GM12878 (cell line): ENCODE measurements around the gene ASB6. TPM values are rescaled to one million over a fixed set of nuclear protein-coding genes. Genes with fewer than 3 reads are reported as not detected.

Source experiments
- GABPA ChIP-seq: IDR thresholded peaks from 2 replicates; pipeline ENCODE4 v1.6.1; 2014; ENCODE audit warnings: antibody characterized with exemption, low read depth, mild to moderate bottlenecking, inconsistent platforms
- JUNB ChIP-seq: IDR thresholded peaks from 2 replicates; pipeline ENCODE4 v1.6.1; 2016; ENCODE audit warnings: antibody characterized with exemption, mild to moderate bottlenecking
- KAT2A ChIP-seq: conservative IDR thresholded peaks from 2 replicates; pipeline ENCODE4 v1.6.1; 2011; ENCODE audit warnings: low read depth, low read length; ENCODE audit not compliant: control insufficient read depth
- MTA2 ChIP-seq: fragments of 450-650 bp; IDR thresholded peaks from 2 replicates; pipeline ENCODE4 v1.6.1; 2016; ENCODE audit warnings: low read depth, mild to moderate bottlenecking, moderate library complexity
- RCOR1 ChIP-seq: conservative IDR thresholded peaks from 2 replicates; pipeline ENCODE4 v1.6.1; 2012; ENCODE audit warnings: low read depth, low read length, improper control_type of control experiment
- SIN3A ChIP-seq: IDR thresholded peaks from 2 replicates; pipeline ENCODE4 v1.6.1; 2012; ENCODE audit warnings: low read depth, low read length, improper control_type of control experiment
- ZZZ3 ChIP-seq: IDR thresholded peaks from 2 replicates; pipeline ENCODE4 v1.6.1; 2011; ENCODE audit warnings: low read depth; ENCODE audit not compliant: control insufficient read depth, insufficient read length
- polyA plus RNA-seq, 11 experiments: library from polyadenylated mRNA; depleted of rRNA in 4 of 11; unstranded in 6 of 11; stranded (reverse) in 5 of 11; fragments of >200 nt; fragmentation: Nextera tagmentation in 4 of 11; fragmentation: Illumina TruSeq in 1 of 11; extraction: Ambion mirVana in 4 of 11; extraction: Trizol in 1 of 11; gene quantifications; 1 replicate in 1 of 11; 2 replicates in 10 of 11; pipeline versions ENCODE4 v1.2.1 to v1.2.3, GENCODE V29; 2011 to 2016; ENCODE audit warnings: inconsistent platforms in 2 of 11, missing spikeins in 2 of 11, low read depth in 1 of 11
- total RNA-seq, 4 experiments: library from RNA; depleted of rRNA in 3 of 4; stranded (reverse); fragments of >200 nt in 3 of 4; fragmentation: Illumina TruSeq in 1 of 4; extraction: Trizol in 1 of 4; gene quantifications; 2 replicates each; pipeline versions ENCODE4 v1.2.1 to v1.2.3, GENCODE V29; 2013 to 2021
- TF ChIP-seq, protein P1 (sequence below): fragments of 450-650 bp; IDR thresholded peaks from 2 replicates; pipeline ENCODE4 v1.6.1; 2017; ENCODE audit warnings: low read depth, mild to moderate bottlenecking, moderate library complexity
- TF ChIP-seq, protein P2 (sequence below): fragments of 450-650 bp; IDR thresholded peaks from 2 replicates; pipeline ENCODE4 v1.6.1; 2017; ENCODE audit warnings: mild to moderate bottlenecking, moderate library complexity
- TF ChIP-seq, protein P3 (sequence below): fragments of 450-650 bp; IDR thresholded peaks from 2 replicates; pipeline ENCODE4 v1.6.1; 2017; ENCODE audit warnings: mild to moderate bottlenecking, moderate library complexity
- TF ChIP-seq, protein P4 (sequence below): IDR thresholded peaks from 2 replicates; pipeline ENCODE4 v1.6.1; 2012; ENCODE audit warnings: mild to moderate bottlenecking, low read depth, low read length
- TF ChIP-seq, protein P5 (sequence below): fragments of 450-650 bp; formaldehyde crosslinking; IDR thresholded peaks from 2 replicates; pipeline ENCODE4 v1.4.0; 2022; ENCODE audit warnings: mild to moderate bottlenecking, moderate library complexity

Gene ASB6
- total and polyA plus RNA-seq, 10 of the 15 experiments (the other 5 are each of a cell fraction or from before 2014, with no cell fraction given): 0.80 to 18.2 (median 9.9) TPM

DNA sequence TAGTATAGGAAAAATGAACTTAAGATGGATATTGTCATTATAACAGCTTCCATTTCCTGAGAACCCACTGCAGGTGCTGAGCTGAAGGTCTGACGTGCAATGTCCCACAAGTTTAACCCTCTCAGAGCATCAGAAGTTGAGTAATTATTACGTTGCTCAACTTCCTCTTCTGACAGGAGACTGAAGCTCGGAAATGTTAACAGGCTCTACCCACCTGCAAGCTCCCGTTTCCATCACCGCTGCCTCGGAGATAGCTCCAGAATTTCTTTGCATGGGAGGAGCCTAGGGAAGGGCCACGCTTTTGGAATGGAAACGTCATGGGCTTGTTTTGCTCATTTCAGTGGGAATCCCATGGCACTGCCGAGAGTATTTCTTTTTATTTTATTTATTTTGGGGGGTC is 17.0 kb downstream of the ASB6 start (continued):
- TF ChIP-seq RCOR1 (no peak), GABPA (no peak), ZZZ3 (no peak), KAT2A (no peak), JUNB (no peak), MTA2 (peak; percentile 23; the same call in 1 of the 2 replicates), SIN3A (no peak)
- TF ChIP-seq, protein P1, sequence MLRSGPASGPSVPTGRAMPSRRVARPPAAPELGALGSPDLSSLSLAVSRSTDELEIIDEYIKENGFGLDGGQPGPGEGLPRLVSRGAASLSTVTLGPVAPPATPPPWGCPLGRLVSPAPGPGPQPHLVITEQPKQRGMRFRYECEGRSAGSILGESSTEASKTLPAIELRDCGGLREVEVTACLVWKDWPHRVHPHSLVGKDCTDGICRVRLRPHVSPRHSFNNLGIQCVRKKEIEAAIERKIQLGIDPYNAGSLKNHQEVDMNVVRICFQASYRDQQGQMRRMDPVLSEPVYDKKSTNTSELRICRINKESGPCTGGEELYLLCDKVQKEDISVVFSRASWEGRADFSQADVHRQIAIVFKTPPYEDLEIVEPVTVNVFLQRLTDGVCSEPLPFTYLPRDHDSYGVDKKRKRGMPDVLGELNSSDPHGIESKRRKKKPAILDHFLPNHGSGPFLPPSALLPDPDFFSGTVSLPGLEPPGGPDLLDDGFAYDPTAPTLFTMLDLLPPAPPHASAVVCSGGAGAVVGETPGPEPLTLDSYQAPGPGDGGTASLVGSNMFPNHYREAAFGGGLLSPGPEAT: 0 out of 2 replicates have a peak, but pooled peaks have one; percentile 16
- TF ChIP-seq, protein P2, sequence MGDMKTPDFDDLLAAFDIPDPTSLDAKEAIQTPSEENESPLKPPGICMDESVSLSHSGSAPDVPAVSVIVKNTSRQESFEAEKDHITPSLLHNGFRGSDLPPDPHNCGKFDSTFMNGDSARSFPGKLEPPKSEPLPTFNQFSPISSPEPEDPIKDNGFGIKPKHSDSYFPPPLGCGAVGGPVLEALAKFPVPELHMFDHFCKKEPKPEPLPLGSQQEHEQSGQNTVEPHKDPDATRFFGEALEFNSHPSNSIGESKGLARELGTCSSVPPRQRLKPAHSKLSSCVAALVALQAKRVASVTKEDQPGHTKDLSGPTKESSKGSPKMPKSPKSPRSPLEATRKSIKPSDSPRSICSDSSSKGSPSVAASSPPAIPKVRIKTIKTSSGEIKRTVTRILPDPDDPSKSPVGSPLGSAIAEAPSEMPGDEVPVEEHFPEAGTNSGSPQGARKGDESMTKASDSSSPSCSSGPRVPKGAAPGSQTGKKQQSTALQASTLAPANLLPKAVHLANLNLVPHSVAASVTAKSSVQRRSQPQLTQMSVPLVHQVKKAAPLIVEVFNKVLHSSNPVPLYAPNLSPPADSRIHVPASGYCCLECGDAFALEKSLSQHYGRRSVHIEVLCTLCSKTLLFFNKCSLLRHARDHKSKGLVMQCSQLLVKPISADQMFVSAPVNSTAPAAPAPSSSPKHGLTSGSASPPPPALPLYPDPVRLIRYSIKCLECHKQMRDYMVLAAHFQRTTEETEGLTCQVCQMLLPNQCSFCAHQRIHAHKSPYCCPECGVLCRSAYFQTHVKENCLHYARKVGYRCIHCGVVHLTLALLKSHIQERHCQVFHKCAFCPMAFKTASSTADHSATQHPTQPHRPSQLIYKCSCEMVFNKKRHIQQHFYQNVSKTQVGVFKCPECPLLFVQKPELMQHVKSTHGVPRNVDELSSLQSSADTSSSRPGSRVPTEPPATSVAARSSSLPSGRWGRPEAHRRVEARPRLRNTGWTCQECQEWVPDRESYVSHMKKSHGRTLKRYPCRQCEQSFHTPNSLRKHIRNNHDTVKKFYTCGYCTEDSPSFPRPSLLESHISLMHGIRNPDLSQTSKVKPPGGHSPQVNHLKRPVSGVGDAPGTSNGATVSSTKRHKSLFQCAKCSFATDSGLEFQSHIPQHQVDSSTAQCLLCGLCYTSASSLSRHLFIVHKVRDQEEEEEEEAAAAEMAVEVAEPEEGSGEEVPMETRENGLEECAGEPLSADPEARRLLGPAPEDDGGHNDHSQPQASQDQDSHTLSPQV: no peak
- TF ChIP-seq, protein P3, sequence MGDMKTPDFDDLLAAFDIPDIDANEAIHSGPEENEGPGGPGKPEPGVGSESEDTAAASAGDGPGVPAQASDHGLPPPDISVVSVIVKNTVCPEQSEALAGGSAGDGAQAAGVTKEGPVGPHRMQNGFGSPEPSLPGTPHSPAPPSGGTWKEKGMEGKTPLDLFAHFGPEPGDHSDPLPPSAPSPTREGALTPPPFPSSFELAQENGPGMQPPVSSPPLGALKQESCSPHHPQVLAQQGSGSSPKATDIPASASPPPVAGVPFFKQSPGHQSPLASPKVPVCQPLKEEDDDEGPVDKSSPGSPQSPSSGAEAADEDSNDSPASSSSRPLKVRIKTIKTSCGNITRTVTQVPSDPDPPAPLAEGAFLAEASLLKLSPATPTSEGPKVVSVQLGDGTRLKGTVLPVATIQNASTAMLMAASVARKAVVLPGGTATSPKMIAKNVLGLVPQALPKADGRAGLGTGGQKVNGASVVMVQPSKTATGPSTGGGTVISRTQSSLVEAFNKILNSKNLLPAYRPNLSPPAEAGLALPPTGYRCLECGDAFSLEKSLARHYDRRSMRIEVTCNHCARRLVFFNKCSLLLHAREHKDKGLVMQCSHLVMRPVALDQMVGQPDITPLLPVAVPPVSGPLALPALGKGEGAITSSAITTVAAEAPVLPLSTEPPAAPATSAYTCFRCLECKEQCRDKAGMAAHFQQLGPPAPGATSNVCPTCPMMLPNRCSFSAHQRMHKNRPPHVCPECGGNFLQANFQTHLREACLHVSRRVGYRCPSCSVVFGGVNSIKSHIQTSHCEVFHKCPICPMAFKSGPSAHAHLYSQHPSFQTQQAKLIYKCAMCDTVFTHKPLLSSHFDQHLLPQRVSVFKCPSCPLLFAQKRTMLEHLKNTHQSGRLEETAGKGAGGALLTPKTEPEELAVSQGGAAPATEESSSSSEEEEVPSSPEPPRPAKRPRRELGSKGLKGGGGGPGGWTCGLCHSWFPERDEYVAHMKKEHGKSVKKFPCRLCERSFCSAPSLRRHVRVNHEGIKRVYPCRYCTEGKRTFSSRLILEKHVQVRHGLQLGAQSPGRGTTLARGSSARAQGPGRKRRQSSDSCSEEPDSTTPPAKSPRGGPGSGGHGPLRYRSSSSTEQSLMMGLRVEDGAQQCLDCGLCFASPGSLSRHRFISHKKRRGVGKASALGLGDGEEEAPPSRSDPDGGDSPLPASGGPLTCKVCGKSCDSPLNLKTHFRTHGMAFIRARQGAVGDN: no peak
- TF ChIP-seq, protein P4, sequence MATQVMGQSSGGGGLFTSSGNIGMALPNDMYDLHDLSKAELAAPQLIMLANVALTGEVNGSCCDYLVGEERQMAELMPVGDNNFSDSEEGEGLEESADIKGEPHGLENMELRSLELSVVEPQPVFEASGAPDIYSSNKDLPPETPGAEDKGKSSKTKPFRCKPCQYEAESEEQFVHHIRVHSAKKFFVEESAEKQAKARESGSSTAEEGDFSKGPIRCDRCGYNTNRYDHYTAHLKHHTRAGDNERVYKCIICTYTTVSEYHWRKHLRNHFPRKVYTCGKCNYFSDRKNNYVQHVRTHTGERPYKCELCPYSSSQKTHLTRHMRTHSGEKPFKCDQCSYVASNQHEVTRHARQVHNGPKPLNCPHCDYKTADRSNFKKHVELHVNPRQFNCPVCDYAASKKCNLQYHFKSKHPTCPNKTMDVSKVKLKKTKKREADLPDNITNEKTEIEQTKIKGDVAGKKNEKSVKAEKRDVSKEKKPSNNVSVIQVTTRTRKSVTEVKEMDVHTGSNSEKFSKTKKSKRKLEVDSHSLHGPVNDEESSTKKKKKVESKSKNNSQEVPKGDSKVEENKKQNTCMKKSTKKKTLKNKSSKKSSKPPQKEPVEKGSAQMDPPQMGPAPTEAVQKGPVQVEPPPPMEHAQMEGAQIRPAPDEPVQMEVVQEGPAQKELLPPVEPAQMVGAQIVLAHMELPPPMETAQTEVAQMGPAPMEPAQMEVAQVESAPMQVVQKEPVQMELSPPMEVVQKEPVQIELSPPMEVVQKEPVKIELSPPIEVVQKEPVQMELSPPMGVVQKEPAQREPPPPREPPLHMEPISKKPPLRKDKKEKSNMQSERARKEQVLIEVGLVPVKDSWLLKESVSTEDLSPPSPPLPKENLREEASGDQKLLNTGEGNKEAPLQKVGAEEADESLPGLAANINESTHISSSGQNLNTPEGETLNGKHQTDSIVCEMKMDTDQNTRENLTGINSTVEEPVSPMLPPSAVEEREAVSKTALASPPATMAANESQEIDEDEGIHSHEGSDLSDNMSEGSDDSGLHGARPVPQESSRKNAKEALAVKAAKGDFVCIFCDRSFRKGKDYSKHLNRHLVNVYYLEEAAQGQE: no peak
- TF ChIP-seq, protein P5, sequence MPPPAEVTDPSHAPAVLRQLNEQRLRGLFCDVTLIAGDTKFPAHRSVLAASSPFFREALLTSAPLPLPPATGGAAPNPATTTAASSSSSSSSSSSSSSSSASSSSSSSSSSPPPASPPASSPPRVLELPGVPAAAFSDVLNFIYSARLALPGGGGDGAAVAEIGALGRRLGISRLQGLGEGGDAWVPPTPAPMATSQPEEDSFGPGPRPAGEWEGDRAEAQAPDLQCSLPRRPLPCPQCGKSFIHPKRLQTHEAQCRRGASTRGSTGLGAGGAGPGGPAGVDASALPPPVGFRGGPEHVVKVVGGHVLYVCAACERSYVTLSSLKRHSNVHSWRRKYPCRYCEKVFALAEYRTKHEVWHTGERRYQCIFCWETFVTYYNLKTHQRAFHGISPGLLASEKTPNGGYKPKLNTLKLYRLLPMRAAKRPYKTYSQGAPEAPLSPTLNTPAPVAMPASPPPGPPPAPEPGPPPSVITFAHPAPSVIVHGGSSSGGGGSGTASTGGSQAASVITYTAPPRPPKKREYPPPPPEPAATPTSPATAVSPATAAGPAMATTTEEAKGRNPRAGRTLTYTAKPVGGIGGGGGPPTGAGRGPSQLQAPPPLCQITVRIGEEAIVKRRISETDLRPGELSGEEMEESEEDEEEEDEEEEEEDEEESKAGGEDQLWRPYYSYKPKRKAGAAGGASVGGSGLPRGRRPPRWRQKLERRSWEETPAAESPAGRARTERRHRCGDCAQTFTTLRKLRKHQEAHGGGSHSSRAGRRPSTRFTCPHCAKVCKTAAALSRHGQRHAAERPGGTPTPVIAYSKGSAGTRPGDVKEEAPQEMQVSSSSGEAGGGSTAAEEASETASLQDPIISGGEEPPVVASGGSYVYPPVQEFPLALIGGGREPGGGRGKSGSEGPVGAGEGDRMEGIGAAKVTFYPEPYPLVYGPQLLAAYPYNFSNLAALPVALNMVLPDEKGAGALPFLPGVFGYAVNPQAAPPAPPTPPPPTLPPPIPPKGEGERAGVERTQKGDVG (CRISPR knock-in tag): no peak
